Measurements from ENCODE around the gene MSTN.
"Not testable (repeated sequence)": the region's sequence is repeated elsewhere in the genome, so short reads cannot be mapped to it uniquely, and the experiment has no call there.

Gene MSTN

GRCh38 chr2:190063624-190064023 is 1.1 kb upstream of the MSTN start:
- DNase-seq (ENCODE audit: low spot score) = no peak

GRCh38 chr2:190062053-190062452 is 476 bp downstream of the MSTN start:
- no peak for DNase-seq (ENCODE audit: low spot score)

GRCh38 chr2:190060626-190061025 is 1.9 kb downstream of the MSTN start:
- DNase-seq (ENCODE audit: low spot score) = no peak

- DNase-seq (ENCODE audit: low spot score) = no peak
These were observed 2.5 kb downstream of the MSTN start for GRCh38 chr2:190060019-190060418.

GRCh38 chr2:190053426-190053825 is 9.1 kb downstream of the MSTN start:
- DNase-seq (ENCODE audit: low spot score) = no peak

GRCh38 chr2:190052307-190052706 is 10.2 kb downstream of the MSTN start:
- DNase-seq (ENCODE audit: low spot score) = no peak

- no peak for DNase-seq (ENCODE audit: low spot score)
These were observed 11.3 kb downstream of the MSTN start for GRCh38 chr2:190051223-190051622.

GRCh38 chr2:190050001-190050400 is 12.5 kb downstream of the MSTN start:
- DNase-seq (ENCODE audit: low spot score) = peak; percentile 33

GRCh38 chr2:190044866-190045265 is 17.7 kb downstream of the MSTN start:
- DNase-seq (ENCODE audit: low spot score) = no peak

- DNase-seq (ENCODE audit: low spot score) = no peak
These were observed 19.1 kb downstream of the MSTN start for GRCh38 chr2:190043441-190043840.

GRCh38 chr2:190036071-190036470 is 26.5 kb downstream of the MSTN start:
- no peak for DNase-seq (ENCODE audit: low spot score)

GRCh38 chr2:190034417-190034816 is 28.1 kb downstream of the MSTN start:
- DNase-seq (ENCODE audit: low spot score) = not testable (repeated sequence)

- no peak for DNase-seq (ENCODE audit: low spot score)
These were observed 30.4 kb downstream of the MSTN start for GRCh38 chr2:190031969-190032618.

- DNase-seq (ENCODE audit: low spot score) = peak; percentile 58
These were observed 38.7 kb downstream of the MSTN start for GRCh38 chr2:190023860-190024259.

- no peak for DNase-seq (ENCODE audit: low spot score)
These were observed 41.8 kb downstream of the MSTN start for GRCh38 chr2:190020720-190021119.

- DNase-seq (ENCODE audit: low spot score) = no peak
These were observed 44.7 kb downstream of the MSTN start for GRCh38 chr2:190017837-190018236.

- not testable (repeated sequence) for DNase-seq (ENCODE audit: low spot score)
These were observed 46.6 kb downstream of the MSTN start for GRCh38 chr2:190015969-190016368.

Data from SK-N-DZ (cell line).